ENCODE measurements around the gene FRMD3.
A peak's percentile ranks its signal among the peaks of the same experiment; 100 is the strongest.

FRMD3 gene

GRCh38 chr9:83473488-83473971, 64.7 kb downstream of the FRMD3 start:
- DNase-seq = no peak

DNA sequence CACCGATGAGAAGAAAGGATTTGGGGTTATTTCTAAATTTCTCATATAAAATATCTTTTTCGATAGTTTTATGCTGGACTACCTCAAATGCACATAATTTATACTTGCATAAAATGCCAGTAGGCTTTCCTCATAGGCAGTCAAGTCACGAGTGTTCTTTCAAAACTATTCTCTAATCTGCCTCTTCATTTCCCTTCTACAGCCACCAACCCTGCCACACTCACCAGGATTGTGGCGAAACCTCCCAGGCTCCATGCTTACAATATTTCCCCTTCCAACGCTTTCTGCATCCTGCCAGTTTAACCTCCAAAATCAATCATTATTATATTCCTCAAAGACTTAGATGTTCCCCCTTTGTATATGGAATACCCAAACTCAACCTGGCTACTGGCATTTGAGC, 65.4 kb downstream of the FRMD3 start:
- no peak for DNase-seq

GRCh38 chr9:83472221-83472665, 66.0 kb downstream of the FRMD3 start:
- DNase-seq = no peak

- no peak for DNase-seq
Observed at GRCh38 chr9:83471241-83471640, 67.0 kb downstream of the FRMD3 start.

GRCh38 chr9:83469722-83470121, 68.5 kb downstream of the FRMD3 start:
- DNase-seq = no peak

- no peak for DNase-seq
Observed at GRCh38 chr9:83468821-83469220, 69.4 kb downstream of the FRMD3 start.

DNA sequence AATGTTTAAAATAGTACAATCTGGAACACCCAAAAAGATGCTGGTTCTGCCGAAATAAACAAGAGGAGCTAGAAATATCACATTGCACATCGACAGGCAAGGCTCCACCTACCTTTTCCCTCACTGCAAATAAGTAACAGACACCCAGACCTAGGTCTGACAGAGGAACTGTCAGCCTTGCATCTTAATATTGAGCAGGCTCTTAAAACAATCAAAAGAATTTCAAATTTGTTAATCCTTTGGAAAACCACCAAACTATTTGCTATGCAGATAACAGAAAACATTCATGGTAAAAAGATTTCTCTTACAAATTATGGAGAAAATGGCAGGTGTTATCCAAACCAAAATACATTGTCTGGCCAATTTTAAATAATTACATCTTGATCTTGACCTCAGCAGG, 71.3 kb downstream of the FRMD3 start:
- DNase-seq = peak in 1 of 51 donors; percentile 18

DNA sequence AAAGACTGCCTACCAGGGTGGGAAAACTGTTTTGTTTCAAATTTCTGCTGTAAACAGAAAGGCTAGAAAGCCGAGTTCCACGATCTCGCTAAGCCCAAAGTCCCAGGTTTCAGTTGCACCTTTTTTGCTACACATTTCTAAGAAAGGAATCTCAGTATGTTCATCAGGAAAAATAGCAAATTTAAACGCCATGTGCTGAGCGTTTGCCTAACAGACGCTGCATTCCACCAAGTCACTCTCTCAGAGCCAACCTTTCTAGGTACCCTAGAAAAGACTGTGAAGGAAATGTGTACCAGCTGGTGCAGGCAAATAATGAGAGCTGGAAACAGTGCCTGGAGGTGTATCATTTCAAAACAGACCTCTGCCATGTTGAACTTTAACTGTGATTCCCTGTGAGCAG, 71.8 kb downstream of the FRMD3 start:
- no peak for DNase-seq

DNA sequence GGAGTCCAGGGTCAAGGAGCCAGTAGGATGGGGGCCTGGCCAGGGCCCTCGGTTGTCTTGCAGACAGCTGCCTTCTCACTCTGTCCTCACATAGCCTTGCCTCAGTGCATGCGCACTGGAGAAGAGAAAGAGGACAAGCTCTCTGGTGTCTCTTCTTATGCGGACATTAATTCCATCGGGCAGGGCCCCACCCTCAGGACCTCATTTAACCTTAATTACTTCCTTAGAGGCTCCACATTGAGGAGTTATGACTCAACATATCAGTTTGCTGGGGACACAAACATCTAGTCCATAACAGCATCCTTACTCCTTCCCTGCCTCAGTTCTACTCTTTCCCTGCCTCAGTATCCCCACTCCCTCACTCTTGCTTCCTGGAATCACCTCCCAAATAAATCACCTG, 78.4 kb downstream of the FRMD3 start:
- DNase-seq = no peak

- DNase-seq = no peak
Observed at GRCh38 chr9:83458530-83458929, 79.7 kb downstream of the FRMD3 start.

- no peak for DNase-seq
Observed at GRCh38 chr9:83457005-83457404, 81.2 kb downstream of the FRMD3 start.

GRCh38 chr9:83456226-83456625, 82.0 kb downstream of the FRMD3 start:
- no peak for DNase-seq

DNA sequence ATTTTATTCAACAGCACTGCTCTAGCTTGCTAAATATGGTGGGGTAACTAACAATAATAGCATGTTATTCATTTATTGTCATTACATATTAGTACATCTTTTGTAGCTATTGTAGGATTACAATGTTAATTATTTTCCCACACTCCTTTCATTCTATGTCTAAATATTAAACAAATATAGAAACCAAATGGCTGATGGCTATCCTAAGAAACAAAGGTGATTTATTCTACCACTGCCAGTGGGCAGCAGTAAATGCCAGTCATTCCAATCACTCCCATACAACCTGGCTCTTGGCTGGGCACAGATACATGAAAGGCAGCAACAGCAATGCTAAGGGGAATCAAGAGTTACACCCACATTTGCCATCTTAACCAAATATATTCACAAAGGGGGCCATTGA, 84.1 kb downstream of the FRMD3 start:
- no peak for DNase-seq

DNA sequence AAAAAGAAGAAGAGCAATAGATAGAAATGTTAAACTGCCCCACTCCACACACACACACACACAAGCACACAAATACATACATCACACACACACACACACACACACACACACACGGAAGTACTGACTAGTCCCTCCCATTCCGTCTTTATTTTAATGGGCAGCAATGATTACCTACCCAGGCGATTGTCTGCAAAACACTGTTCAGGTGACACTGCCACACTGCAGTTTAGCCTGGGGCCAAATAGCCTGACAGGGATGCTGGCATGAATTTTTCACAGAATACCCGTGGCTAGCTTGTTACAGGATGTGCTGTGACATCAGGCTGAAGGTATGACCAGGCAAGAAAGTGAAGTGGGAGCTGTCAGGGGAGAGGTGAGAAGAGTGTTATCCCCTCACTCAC, 86.9 kb downstream of the FRMD3 start:
- no peak for DNase-seq

- DNase-seq = no peak
Observed at GRCh38 chr9:83449983-83450382, 88.2 kb downstream of the FRMD3 start.

- no peak for DNase-seq
Observed at GRCh38 chr9:83449166-83449565, 89.0 kb downstream of the FRMD3 start.

- no peak for DNase-seq
Observed at GRCh38 chr9:83448626-83449025, 89.6 kb downstream of the FRMD3 start.

GRCh38 chr9:83447351-83447750, 90.8 kb downstream of the FRMD3 start:
- no peak for DNase-seq

DNA sequence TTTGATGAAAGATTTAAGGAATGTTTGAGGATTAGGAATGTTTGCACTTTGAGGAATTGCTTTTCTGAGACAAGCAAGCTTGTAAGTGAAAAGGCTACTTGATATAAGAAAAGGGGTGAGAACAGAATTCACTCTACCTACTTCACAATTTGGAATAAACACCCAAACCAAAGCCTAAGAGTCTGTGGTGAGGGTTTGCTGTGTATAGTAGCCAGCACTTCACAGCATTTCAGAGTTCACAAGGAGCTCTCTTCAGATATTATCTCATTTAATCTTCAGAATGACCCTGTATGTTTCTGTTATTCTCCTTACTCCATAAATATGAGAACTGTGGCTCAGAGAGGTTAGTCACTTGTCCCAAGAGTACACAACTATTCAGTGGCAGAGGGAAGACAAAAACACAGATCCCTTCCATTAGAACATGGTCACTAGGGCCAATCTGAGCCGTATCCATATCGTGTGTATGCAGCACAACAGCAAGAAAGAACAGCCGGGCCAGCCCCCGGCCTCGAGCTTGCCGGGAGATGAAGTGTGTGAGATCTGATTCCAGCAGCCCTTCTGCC, 92.4 kb downstream of the FRMD3 start:
- DNase-seq = no peak

- no peak for DNase-seq
Observed at GRCh38 chr9:83444110-83444509, 94.1 kb downstream of the FRMD3 start.

- no peak for DNase-seq
Observed at GRCh38 chr9:83441390-83441789, 96.8 kb downstream of the FRMD3 start.

DNA sequence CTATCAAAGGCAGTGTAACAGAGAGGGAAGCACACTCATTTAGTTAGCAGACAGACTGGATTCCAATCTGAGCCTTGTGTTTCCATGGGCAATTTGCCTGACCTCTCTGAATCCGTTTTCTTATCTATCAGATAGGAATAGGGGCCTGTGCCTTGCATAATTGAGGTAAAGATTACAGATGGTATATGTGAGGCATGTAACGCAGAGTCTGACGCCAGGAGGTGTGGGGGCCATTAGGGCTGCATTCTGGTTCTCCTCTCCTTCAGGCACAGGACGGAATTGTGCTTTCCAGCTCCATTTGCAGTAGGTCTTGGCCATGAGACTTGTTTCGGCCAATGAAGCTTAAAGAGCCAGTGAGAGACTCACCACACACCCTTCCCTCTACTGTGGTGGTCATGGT, 97.6 kb downstream of the FRMD3 start:
- DNase-seq = no peak

- DNase-seq = no peak
Observed at GRCh38 chr9:83435301-83435700, 102.9 kb downstream of the FRMD3 start.

GRCh38 chr9:83434254-83434653, 103.9 kb downstream of the FRMD3 start:
- DNase-seq = no peak
